ENCODE measurements around the gene EHMT1. TPM values are rescaled to one million over a fixed set of nuclear protein-coding genes. Genes with fewer than 3 reads are reported as not detected.

EHMT1 gene
- total and polyA plus RNA-seq, 2 of the 8 experiments (the other 6 are each of a cell fraction or from before 2014, with no cell fraction given) = 95.7 to 163 TPM

- no peak overlapping the region for H3K9ac ChIP-seq (replicated peaks in 1 of 4; ENCODE audit: extremely low read depth in 1 of 4, low read depth in 3 of 4, low read length in 3 of 4)
- no peak for TF ChIP-seq MAX (IDR thresholded peaks at IDR 0.05)
- TF ChIP-seq TAF7 (optimal IDR thresholded peaks at IDR 0.05; ENCODE audit: borderline replicate concordance, low read depth, low read length) = no peak
- no peak for TF ChIP-seq POLR2AphosphoS5 (IDR thresholded peaks at IDR 0.05; ENCODE audit: low read depth, low read length)
- TF ChIP-seq, protein P1, sequence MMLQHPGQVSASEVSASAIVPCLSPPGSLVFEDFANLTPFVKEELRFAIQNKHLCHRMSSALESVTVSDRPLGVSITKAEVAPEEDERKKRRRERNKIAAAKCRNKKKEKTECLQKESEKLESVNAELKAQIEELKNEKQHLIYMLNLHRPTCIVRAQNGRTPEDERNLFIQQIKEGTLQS (IDR thresholded peaks at IDR 0.05; ENCODE audit: insufficient read depth, low read depth, low read length) = no peak
- TF ChIP-seq JUN (IDR thresholded peaks at IDR 0.05; ENCODE audit: low read depth, low read length) = no peak
- TF ChIP-seq SRF (IDR thresholded peaks at IDR 0.05; ENCODE audit: low read depth, low read length) = no peak
- TF ChIP-seq MAFK (IDR thresholded peaks at IDR 0.05; ENCODE audit: low read depth, low read length) = no peak
- TF ChIP-seq EZH2 (IDR thresholded peaks at IDR 0.05; ENCODE audit: low read depth, low read length, severe bottlenecking) = no peak
These were observed 37.9 kb upstream of the EHMT1 start for GRCh38 chr9:137580954-137581322.

More at GRCh38 chr9:137580954-137581322, 37.9 kb upstream of the EHMT1 start:
- no peak overlapping the region for H2AFZ ChIP-seq (ENCODE audit: low read length)
- no peak overlapping the region for H2AK5ac ChIP-seq (ENCODE audit: low read depth, low read length)
- no peak overlapping the region for H4K8ac ChIP-seq (ENCODE audit: extremely low read depth, insufficient read depth, low read length)
- H3K4me3 ChIP-seq (ENCODE audit: extremely low read depth in 1 of 4, insufficient read depth in 2 of 4, low read depth in 3 of 4, low read length in 4 of 4) = no peak overlapping the region
- no peak overlapping the region for H4K91ac ChIP-seq (replicated peaks; ENCODE audit: insufficient read length, low read length)
- H3K23me2 ChIP-seq (ENCODE audit: low read depth, low read length) = peaks cover 3% of the 10 kb centered on the region; the same call in 1 of the 2 replicates
- H4K20me1 ChIP-seq (replicated peaks in 1 of 2; ENCODE audit: control insufficient read depth in 1 of 2, insufficient read depth in 2 of 2, low read length in 2 of 2) = peaks cover 14 to 43% of the 10 kb centered on the region in 2 experiments
- H4K5ac ChIP-seq (ENCODE audit: insufficient read length, low read depth, low read length) = no peak overlapping the region
- peaks cover 30% of the 10 kb centered on the region for H3K79me1 ChIP-seq (ENCODE audit: low read depth, low read length)
- H3K9me3 ChIP-seq (ENCODE audit: insufficient read depth in 2 of 2, low read depth in 1 of 2, low read length in 1 of 2) = no peaks in the 10 kb centered on the region
- H3K56ac ChIP-seq (replicated peaks; ENCODE audit: insufficient read length, low read depth, low read length) = no peak overlapping the region
- no peak overlapping the region for H2BK15ac ChIP-seq (ENCODE audit: low read length)
- no peak overlapping the region for H3K23ac ChIP-seq (ENCODE audit: insufficient read length)
- ChIA-PET CTCF (ENCODE audit: partially characterized antibody) (interaction anchor here (0.8 to 5.9 kb wide), 16 partner anchors 10 to 228 kb away, joined by 3 to 46 read pairs (median 6); partner anchors contain the start of genes EHMT1 and ZMYND19), POLR2A (ENCODE audit: partially characterized antibody) (interaction anchor here (0.7 to 4.6 kb wide), 11 partner anchors 9 to 208 kb away, joined by 3 to 45 read pairs (median 4); partner anchors contain the start of genes ARRDC1, EHMT1, EXD3 and NOXA1)
- H3K4ac ChIP-seq (replicated peaks; ENCODE audit: insufficient read length, low read depth, low read length) = no peak overlapping the region
- 0 out of 4 replicates have a peak overlapping the region, but pooled peaks of 1 of the 2 experiments have one; percentile 23 for H3K4me2 ChIP-seq (ENCODE audit: insufficient read depth in 1 of 2, low read depth in 2 of 2, low read length in 2 of 2)
- H3K27ac ChIP-seq (ENCODE audit: low read depth, low read length) = no peak overlapping the region; the same call in 1 of the 2 replicates
- H2BK12ac ChIP-seq (ENCODE audit: low read depth, low read length) = no peak overlapping the region
- no peak overlapping the region for H2BK20ac ChIP-seq (ENCODE audit: low read length)
- H3K79me2 ChIP-seq (ENCODE audit: control insufficient read depth in 1 of 2, insufficient read depth in 2 of 2, low read length in 2 of 2) = peaks cover 12 to 21% of the 10 kb centered on the region in 2 experiments
- H3K18ac ChIP-seq (ENCODE audit: extremely low read depth, low read length) = no peak overlapping the region
- no peak overlapping the region for H3K14ac ChIP-seq (ENCODE audit: insufficient read length)
- no peak overlapping the region for H2BK5ac ChIP-seq (ENCODE audit: low read depth, low read length)
- WGBS, 2 experiments (ENCODE audit: extremely low coverage in 1 of 2, insufficient coverage in 1 of 2, insufficient read length in 1 of 2, insufficient replicate concordance in 2 of 2, low coverage in 1 of 2, low lambda C conversion rate in 2 of 2, missing lambda C conversion rate in 1 of 2) = 85% methylated on average over 4 of the region's 4 CpGs; no CpG with 5 or more reads in 1 of the 2 experiments
- no peaks in the 10 kb centered on the region for H3K27me3 ChIP-seq (replicated peaks in 1 of 4; ENCODE audit: control insufficient read depth in 3 of 4, extremely low read depth in 1 of 4, insufficient read depth in 3 of 4, low read length in 3 of 4)
- H2BK120ac ChIP-seq (replicated peaks; ENCODE audit: low read depth, low read length) = no peak overlapping the region
- DNase-seq (ENCODE audit: low read depth in 1 of 2, low spot score in 2 of 2) (no peak), FAIRE-seq (no peak)
- H3K36me3 ChIP-seq (ENCODE audit: control insufficient read depth in 2 of 4, insufficient read depth in 4 of 4, low read length in 3 of 4) = peaks cover 12 to 50% (median 30%) of the 10 kb centered on the region in 4 experiments
- H3K4me1 ChIP-seq (replicated peaks in 1 of 4; ENCODE audit: control insufficient read depth in 3 of 4, insufficient read depth in 4 of 4, low read length in 3 of 4) = peaks cover 0 to 23% (median 7%) of the 10 kb centered on the region in 4 experiments; a peak in 6 of 7 replicates

All from H1 (cell line).